HTR-8/SVneo (cell line): Measurements from ENCODE around the gene PTTG2.
"Not testable (repeated sequence)": the region's sequence is repeated elsewhere in the genome, so short reads cannot be mapped to it uniquely, and the experiment has no call there.

Experiments
- DNase-seq: peaks from one replicate; pipeline ENCODE4 v3.0.0; 2011; ENCODE audit warnings: low spot score, mixed read lengths; ENCODE audit not compliant: insufficient read length
- FAIRE-seq: peaks from 2 replicates; lab custom pipeline; 2011; peaks lifted over from hg19 to GRCh38; lab: Jason Lieb, UNC

Gene PTTG2

GRCh38 chr4:37960098-37960497 lies at the start of gene PTTG2:
TSS of gene PTTG2 (plus strand) at chr4:37960398. CDS start at chr4:37960435, 37 bp downstream.
- no peak for DNase-seq
- FAIRE-seq, result no peak

GRCh38 chr4:37914539-37914938 lies 45.7 kb upstream of the PTTG2 start:
- FAIRE-seq, result no peak
- no peak for DNase-seq

GRCh38 chr4:37917388-37917787 lies 42.8 kb upstream of the PTTG2 start:
- no peak for FAIRE-seq
- DNase-seq, result no peak

- FAIRE-seq, result no peak
- DNase-seq, result no peak
These were observed 41.5 kb upstream of the PTTG2 start for GRCh38 chr4:37918653-37919052.

- no peak for DNase-seq
These were observed 37.9 kb upstream of the PTTG2 start for GRCh38 chr4:37922328-37922727.

GRCh38 chr4:37923089-37923488 lies 37.1 kb upstream of the PTTG2 start:
- not testable (repeated sequence) for FAIRE-seq

More at GRCh38 chr4:37922328-37922727, 37.9 kb upstream of the PTTG2 start:
- no peak for FAIRE-seq

GRCh38 chr4:37924946-37925345 lies 35.3 kb upstream of the PTTG2 start:
- DNase-seq (no peak), FAIRE-seq (no peak)

More at GRCh38 chr4:37923089-37923488, 37.1 kb upstream of the PTTG2 start:
- not testable (repeated sequence) for DNase-seq

GRCh38 chr4:37927434-37927833 lies 32.8 kb upstream of the PTTG2 start:
- no peak for FAIRE-seq
- no peak for DNase-seq

GRCh38 chr4:37928426-37929416 lies 31.5 kb upstream of the PTTG2 start:
- FAIRE-seq (no peak), DNase-seq (no peak)

- FAIRE-seq (no peak), DNase-seq (no peak)
These were observed 26.1 kb upstream of the PTTG2 start for GRCh38 chr4:37934096-37934495.

- no peak for FAIRE-seq
- DNase-seq, result no peak
These were observed 25.6 kb upstream of the PTTG2 start for GRCh38 chr4:37934609-37935008.

GRCh38 chr4:37935026-37935425 lies 25.2 kb upstream of the PTTG2 start:
- no peak for FAIRE-seq

GRCh38 chr4:37936889-37937498 lies 23.2 kb upstream of the PTTG2 start:
- no peak for FAIRE-seq
- DNase-seq, result no peak

More at GRCh38 chr4:37935026-37935425, 25.2 kb upstream of the PTTG2 start:
- no peak for DNase-seq

GRCh38 chr4:37938208-37938607 lies 22.0 kb upstream of the PTTG2 start:
- DNase-seq (no peak), FAIRE-seq (no peak)

GRCh38 chr4:37946503-37947179 lies 13.6 kb upstream of the PTTG2 start:
- DNase-seq (no peak), FAIRE-seq (no peak)

GRCh38 chr4:37948542-37948941 lies 11.7 kb upstream of the PTTG2 start:
- FAIRE-seq (no peak), DNase-seq (no peak)

GRCh38 chr4:37949636-37950426 lies 10.4 kb upstream of the PTTG2 start:
- FAIRE-seq (no peak), DNase-seq (no peak)

- FAIRE-seq (no peak), DNase-seq (no peak)
These were observed 8.5 kb upstream of the PTTG2 start for GRCh38 chr4:37951461-37952352.

- FAIRE-seq (no peak), DNase-seq (no peak)
These were observed 7.0 kb upstream of the PTTG2 start for GRCh38 chr4:37953156-37953555.
